HG02798 (cell line): ENCODE measurements around the gene NFATC2.

Source experiments
- ATAC-seq: cut with Tn5 transposase; IDR thresholded peaks from one replicate; pipeline ENCODE4 v1.9.1; 2021; ENCODE audit warnings: mild to moderate bottlenecking; ENCODE audit not compliant: unreplicated experiment, poor library complexity

NFATC2 gene

GRCh38 chr20:51542571-51543421, at the start of gene NFATC2:
TSS of gene NFATC2 (minus strand) at chr20:51542719. CDS start at chr20:51542499, 220 bp downstream.
- ATAC-seq, result peak; percentile 43

- no peak for ATAC-seq
Measured at GRCh38 chr20:51591871-51592270, 49.4 kb upstream of the NFATC2 start.

- no peak for ATAC-seq
Measured at GRCh38 chr20:51588762-51589161, 46.2 kb upstream of the NFATC2 start.

- no peak for ATAC-seq
Measured at GRCh38 chr20:51587145-51587544, 44.6 kb upstream of the NFATC2 start.

GRCh38 chr20:51586005-51586440, 43.5 kb upstream of the NFATC2 start:
- no peak for ATAC-seq

GRCh38 chr20:51585148-51585547, 42.6 kb upstream of the NFATC2 start:
- no peak for ATAC-seq

GRCh38 chr20:51584737-51585136, 42.2 kb upstream of the NFATC2 start:
- no peak for ATAC-seq

- ATAC-seq, result no peak
Measured at GRCh38 chr20:51584116-51584515, 41.6 kb upstream of the NFATC2 start.

- no peak for ATAC-seq
Measured at GRCh38 chr20:51583499-51583898, 41.0 kb upstream of the NFATC2 start.

GRCh38 chr20:51583073-51583472, 40.6 kb upstream of the NFATC2 start:
- ATAC-seq, result no peak

- no peak for ATAC-seq
Measured at GRCh38 chr20:51581571-51581970, 39.1 kb upstream of the NFATC2 start.

- no peak for ATAC-seq
Measured at GRCh38 chr20:51579137-51579536, 36.6 kb upstream of the NFATC2 start.

GRCh38 chr20:51578145-51578459, 35.6 kb upstream of the NFATC2 start:
- ATAC-seq, result no peak

- no peak for ATAC-seq
Measured at GRCh38 chr20:51577432-51578144, 35.1 kb upstream of the NFATC2 start.

GRCh38 chr20:51575486-51575885, 33.0 kb upstream of the NFATC2 start:
- ATAC-seq, result no peak

- ATAC-seq, result no peak
Measured at GRCh38 chr20:51574248-51575033, 31.9 kb upstream of the NFATC2 start.

GRCh38 chr20:51573576-51574243, 31.2 kb upstream of the NFATC2 start:
- no peak for ATAC-seq

- no peak for ATAC-seq
Measured at GRCh38 chr20:51571460-51571794, 28.9 kb upstream of the NFATC2 start.

- ATAC-seq, result no peak
Measured at GRCh38 chr20:51570739-51571459, 28.4 kb upstream of the NFATC2 start.
